Measurements from ENCODE around the gene MXRA7.

MXRA7 gene

GRCh38 chr17:76709077-76709950 is 1.5 kb downstream of the MXRA7 start (continued):
- no peak for TF ChIP-seq ZNF48 (tag by site-specific recombination; IDR thresholded peaks at IDR 0.05)
- peak; percentile 75 for TF ChIP-seq HIC1 (tag by site-specific recombination; IDR thresholded peaks at IDR 0.05)
- no peak for TF ChIP-seq KLF7 (tag by site-specific recombination; IDR thresholded peaks at IDR 0.05; ENCODE audit: borderline replicate concordance)
- TF ChIP-seq ZSCAN5A (tag by site-specific recombination; IDR thresholded peaks at IDR 0.05), result no peak
- no peak for TF ChIP-seq ZNF654 (tag by site-specific recombination; IDR thresholded peaks at IDR 0.05; ENCODE audit: low read depth)
- no peak for TF ChIP-seq ZNF677 (tag by site-specific recombination; IDR thresholded peaks at IDR 0.05)
- peak; percentile 41 for TF ChIP-seq ZBTB48 (tag by site-specific recombination; IDR thresholded peaks at IDR 0.05)
- no peak for TF ChIP-seq ZNF23 (tag by site-specific recombination; IDR thresholded peaks at IDR 0.05; ENCODE audit: borderline replicate concordance)
- 0 out of 2 replicates have a peak, but pooled peaks have one; percentile 50 for TF ChIP-seq ZSCAN23 (tag by site-specific recombination; IDR thresholded peaks at IDR 0.05)
- TF ChIP-seq ZNF174 (tag by site-specific recombination; IDR thresholded peaks at IDR 0.05), result no peak
- TF ChIP-seq PRDM4 (tag by site-specific recombination; IDR thresholded peaks at IDR 0.05), result no peak
- TF ChIP-seq CTCF (tag by site-specific recombination; IDR thresholded peaks at IDR 0.05), result no peak
- no peak for TF ChIP-seq ZNF621 (tag by site-specific recombination; IDR thresholded peaks at IDR 0.05)
- no peak for TF ChIP-seq ZNF555 (tag by site-specific recombination; conservative IDR thresholded peaks at IDR 0.05)
- no peak for TF ChIP-seq ZNF785 (tag by site-specific recombination; IDR thresholded peaks at IDR 0.05)
- TF ChIP-seq ZNF639 (tag by site-specific recombination; IDR thresholded peaks at IDR 0.05), result no peak; the same call in 1 of the 2 replicates
- TF ChIP-seq ZNF280C (tag by site-specific recombination; IDR thresholded peaks at IDR 0.05), result no peak
- TF ChIP-seq ZNF148 (tag by site-specific recombination; IDR thresholded peaks at IDR 0.05; ENCODE audit: borderline replicate concordance), result no peak
- TF ChIP-seq ZNF514 (tag by site-specific recombination; IDR thresholded peaks at IDR 0.05), result no peak
- no peak for TF ChIP-seq GLI4 (tag by site-specific recombination; IDR thresholded peaks at IDR 0.05)
- TF ChIP-seq ZNF544 (tag by site-specific recombination; IDR thresholded peaks at IDR 0.05), result no peak
- no peak for TF ChIP-seq ZNF302 (tag by site-specific recombination; IDR thresholded peaks at IDR 0.05; ENCODE audit: low read depth)
- peak; percentile 57; the same call in 1 of the 2 replicates for TF ChIP-seq ZNF501 (tag by site-specific recombination; IDR thresholded peaks at IDR 0.05)
- TF ChIP-seq ZNF600 (tag by site-specific recombination; IDR thresholded peaks at IDR 0.05), result peak; percentile 97
- TF ChIP-seq ZNF248 (tag by site-specific recombination; IDR thresholded peaks at IDR 0.05), result no peak

All from HEK293 (cell line).